Uterus (tissue), 4 donors: ENCODE results near the gene MAP7D1. TPM values are rescaled to one million over a fixed set of nuclear protein-coding genes. Genes with fewer than 3 reads are reported as not detected.

Experiments
- DNase-seq, 2 donors: peaks; one replicate each; pipeline ENCODE4 v3.0.0-alpha.2; 2019 to 2020
- H3K27ac ChIP-seq, 2 donors: fragments of 200-600 bp; sonication (generic); 1 replicate in 1 of 2; 2 replicates in 1 of 2; pipeline ENCODE4 v1.5.1; 2016 to 2018
- H3K27me3 ChIP-seq, 2 donors: fragments of 200-600 bp; sonication (generic); one replicate each; pipeline ENCODE4 v1.5.1; 2018 to 2019; ENCODE audit warnings: control low read depth in 1 of 2
- H3K36me3 ChIP-seq, 2 donors: fragments of 200-600 bp; sonication (generic); one replicate each; pipeline ENCODE4 v1.5.1; 2019; ENCODE audit warnings: control low read depth in 1 of 2
- H3K4me1 ChIP-seq, 2 donors: fragments of 200-600 bp; sonication (generic); one replicate each; pipeline ENCODE4 v1.5.1; 2018 to 2019; ENCODE audit warnings: control low read depth in 1 of 2
- H3K4me3 ChIP-seq, 2 donors: fragments of 200-600 bp; sonication (generic); 1 replicate in 1 of 2; 2 replicates in 1 of 2; pipeline ENCODE4 v1.5.1; 2018 to 2019; ENCODE audit warnings: mild to moderate bottlenecking in 1 of 2
- H3K9me3 ChIP-seq, 2 donors: fragments of 200-600 bp; sonication (generic); one replicate each; pipeline ENCODE4 v1.5.1; 2019; ENCODE audit warnings: control low read depth in 1 of 2
- CTCF ChIP-seq, 4 experiments: fragments of 200-600 bp in 2 of 4; fragments of 450-650 bp in 2 of 4; sonication (generic) in 2 of 4; IDR thresholded peaks; one replicate each; pipeline ENCODE4 v1.5.1; 2016 to 2019; ENCODE audit warnings: antibody characterized with exemption in 4 of 4, mild to moderate bottlenecking in 2 of 4, moderate library complexity in 1 of 4
- POLR2A ChIP-seq, 2 donors: fragments of 450-650 bp; IDR thresholded peaks; one replicate each; pipeline ENCODE4 v1.6.1; 2016; ENCODE audit warnings: antibody characterized with exemption in 2 of 2, mild to moderate bottlenecking in 1 of 2, moderate library complexity in 1 of 2
- intact Hi-C: fragments of 100-400 bp; cut with DNase I; formaldehyde crosslinking; loops from one replicate; pipeline ENCODE4 v1.15.1; 2023; ENCODE audit warnings: low total_unique reads
- total RNA-seq, 4 donors: library from RNA; depleted of rRNA in 3 of 4; stranded (reverse); fragments of >200 nt in 3 of 4; gene quantifications; one replicate each; pipeline versions ENCODE4 v1.1.0 to v1.2.4, GENCODE V29; 2014 to 2023
- donor health status: DM: yes; HTN: yes; CAD: no.

The MAP7D1 gene
- total RNA-seq, 4 donors from 2014 or later, result 53.5 to 115 (median 77.3) TPM

GRCh38 chr1:36206323-36206858 lies 50.4 kb downstream of the MAP7D1 start:
- Histone ChIP-seq H3K9me3 (no peaks in the 10 kb centered on the region), H3K4me3 (no peak overlapping the region), H3K27ac (no peak overlapping the region), H3K36me3 (no peaks in the 10 kb centered on the region), H3K27me3 (no peaks in the 10 kb centered on the region), H3K4me1 (peaks cover 0 to 8% of the 10 kb centered on the region in 2 donors)
- TF ChIP-seq POLR2A (IDR thresholded peaks at IDR 0.05) (no peak), CTCF (IDR thresholded peaks at IDR 0.05) (no peak)
- intact Hi-C loops, result no loop called here
- no peak for DNase-seq

GRCh38 chr1:36207339-36207738 lies 51.4 kb downstream of the MAP7D1 start:
- Histone ChIP-seq H3K4me1 (peaks cover 0 to 8% of the 10 kb centered on the region in 2 donors), H3K27ac (peak overlapping the region; percentile 23 to 38), H3K27me3 (no peaks in the 10 kb centered on the region), H3K9me3 (no peaks in the 10 kb centered on the region), H3K4me3 (no peak overlapping the region), H3K36me3 (no peaks in the 10 kb centered on the region)
- peak; percentile 50 to 53 for DNase-seq
- TF ChIP-seq POLR2A (IDR thresholded peaks at IDR 0.05) (no peak), CTCF (IDR thresholded peaks at IDR 0.05) (no peak)
- intact Hi-C loops, result no loop called here

GRCh38 chr1:36208978-36209703 lies 53.2 kb downstream of the MAP7D1 start:
- Histone ChIP-seq H3K4me1 (peaks cover 0 to 8% of the 10 kb centered on the region in 2 donors), H3K9me3 (no peaks in the 10 kb centered on the region), H3K27ac (no peak overlapping the region), H3K27me3 (no peaks in the 10 kb centered on the region), H3K4me3 (no peak overlapping the region), H3K36me3 (no peaks in the 10 kb centered on the region)
- intact Hi-C loops, result no loop called here
- TF ChIP-seq CTCF (IDR thresholded peaks at IDR 0.05) (no peak), POLR2A (IDR thresholded peaks at IDR 0.05) (no peak)
- DNase-seq, result no peak

GRCh38 chr1:36211307-36211706 lies 55.3 kb downstream of the MAP7D1 start:
- TF ChIP-seq POLR2A (IDR thresholded peaks at IDR 0.05) (no peak), CTCF (IDR thresholded peaks at IDR 0.05) (no peak)
- Histone ChIP-seq H3K4me1 (peaks cover 0 to 8% of the 10 kb centered on the region in 2 donors), H3K27me3 (no peaks in the 10 kb centered on the region), H3K27ac (no peak overlapping the region), H3K4me3 (no peak overlapping the region), H3K36me3 (no peaks in the 10 kb centered on the region), H3K9me3 (no peaks in the 10 kb centered on the region)
- no peak for DNase-seq
- intact Hi-C loops, result no loop called here

GRCh38 chr1:36211841-36212240 lies 55.9 kb downstream of the MAP7D1 start:
- no peak overlapping the region for H3K4me3 ChIP-seq
- intact Hi-C loops, result no loop called here
- no peaks in the 10 kb centered on the region for H3K27me3 ChIP-seq
- no peak for TF ChIP-seq POLR2A (IDR thresholded peaks at IDR 0.05)
- no peak for TF ChIP-seq CTCF (IDR thresholded peaks at IDR 0.05)
- peaks cover 0 to 8% of the 10 kb centered on the region in 2 donors for H3K4me1 ChIP-seq
- DNase-seq, result no peak
- H3K27ac ChIP-seq, result no peak overlapping the region
- H3K36me3 ChIP-seq, result no peaks in the 10 kb centered on the region
- H3K9me3 ChIP-seq, result no peaks in the 10 kb centered on the region
